GM12878 (cell line): ENCODE measurements around the gene MDFI. TPM values are rescaled to one million over a fixed set of nuclear protein-coding genes. Genes with fewer than 3 reads are reported as not detected.

Source experiments
- ATAC-seq: fragments of 200-7000 bp; cut with Tn5 transposase; 3 replicates; pipeline ENCODE4 v1.9.1; 2020; ENCODE audit warnings: mild to moderate bottlenecking, moderate library complexity
- BruUV-seq: library from RNA; stranded (reverse); fragments of 400-500 nt; replicated peaks from 2 replicates; lab custom pipeline; 2021; lab: Mats Ljungman, UMichigan
- CTCF ChIA-PET: fragments of 300-600 bp; sonication (Branson Sonifier 250); formaldehyde crosslinking; extraction: SDS; loops from one replicate; lab custom pipeline; 2021; ENCODE audit warnings: inconsistent platforms; lab: Yijun Ruan, JAX
- POLR2A ChIA-PET: fragments of 350-600 bp; formaldehyde crosslinking; extraction: SDS; loops from one replicate; lab custom pipeline; 2021; ENCODE audit warnings: inconsistent platforms; lab: Charles Lee
- RAD21 ChIA-PET: fragments of 300-600 bp; sonication (Branson Sonifier 250); formaldehyde crosslinking; loops from one replicate; lab custom pipeline; 2023; ENCODE audit warnings: antibody characterized with exemption; ENCODE audit not compliant: unreplicated experiment; lab: Charles Lee
- SMC1A ChIA-PET: fragments of 300-600 bp; sonication (Branson Sonifier 250); formaldehyde crosslinking; loops from one replicate; lab custom pipeline; 2023; ENCODE audit not compliant: unreplicated experiment, uncharacterized antibody; lab: Charles Lee
- DNase-seq: peaks from one replicate; pipeline ENCODE4 v3.0.0-alpha.2; 2011; ENCODE audit warnings: low read depth, low spot score
- FAIRE-seq: peaks from 3 replicates; lab custom pipeline; 2011; peaks lifted over from hg19 to GRCh38; lab: Jason Lieb, UNC
- H2AFZ ChIP-seq: 2 replicates; pipeline ENCODE4 v1.6.0; 2011; ENCODE audit warnings: low read depth, low read length, control low read depth; ENCODE audit not compliant: control insufficient read depth
- H3K27ac ChIP-seq: 2 replicates; pipeline ENCODE4 v1.5.1; 2011; ENCODE audit warnings: control low read depth; ENCODE audit not compliant: control insufficient read depth, insufficient read depth
- H3K27me3 ChIP-seq, 2 experiments: replicated peaks in 1 of 2; 2 replicates each; pipeline versions ENCODE4 v1.6.0 to v1.6.1; 2011; ENCODE audit warnings: low read length in 1 of 2; ENCODE audit not compliant: control insufficient read depth in 2 of 2, insufficient read depth in 2 of 2
- H3K36me3 ChIP-seq, 2 experiments: 2 replicates each; pipeline ENCODE4 v1.5.1; 2011; ENCODE audit warnings: low read length in 1 of 2; ENCODE audit not compliant: control insufficient read depth in 2 of 2, insufficient read depth in 2 of 2
- H3K4me1 ChIP-seq: 2 replicates; pipeline ENCODE4 v1.6.1; 2011; ENCODE audit warnings: mild to moderate bottlenecking, low read length, moderate library complexity, mixed read lengths; ENCODE audit not compliant: control insufficient read depth, insufficient read depth
- H3K4me2 ChIP-seq: 2 replicates; pipeline ENCODE4 v1.6.0; 2011; ENCODE audit warnings: control low read depth; ENCODE audit not compliant: control insufficient read depth, insufficient read depth
- H3K4me3 ChIP-seq: fragments of 200-600 bp; sonication (generic); 2 replicates; pipeline ENCODE4 v1.5.1; 2016
- H3K79me2 ChIP-seq: 2 replicates; pipeline ENCODE4 v1.6.0; 2011; ENCODE audit warnings: low read length; ENCODE audit not compliant: control insufficient read depth, insufficient read depth
- H3K9ac ChIP-seq: 2 replicates; pipeline ENCODE4 v1.8.0; 2011; ENCODE audit warnings: low read length, control low read depth, mixed read lengths; ENCODE audit not compliant: control insufficient read depth, insufficient read depth
- H3K9me3 ChIP-seq: replicated peaks from 3 replicates; pipeline ENCODE4 v1.5.1; 2011; ENCODE audit warnings: mild to moderate bottlenecking, low read length; ENCODE audit not compliant: control insufficient read depth, insufficient read depth
- H4K20me1 ChIP-seq: 2 replicates; pipeline ENCODE4 v1.6.0; 2011; ENCODE audit not compliant: control insufficient read depth, insufficient read depth
- BMI1 ChIP-seq: fragments of 450-650 bp; IDR thresholded peaks from 2 replicates; pipeline ENCODE4 v1.6.1; 2016; ENCODE audit warnings: mild to moderate bottlenecking, moderate library complexity, borderline replicate concordance
- FOXM1 ChIP-seq: IDR thresholded peaks from 2 replicates; pipeline ENCODE4 v1.6.1; 2012; ENCODE audit warnings: low read depth, mild to moderate bottlenecking, inconsistent platforms, low read length, moderate library complexity
- HCFC1 ChIP-seq: fragments of 150-350 bp; IDR thresholded peaks from 2 replicates; pipeline ENCODE4 v1.6.1; 2014; ENCODE audit warnings: low read length
- HDGF ChIP-seq: fragments of 450-650 bp; IDR thresholded peaks from 2 replicates; pipeline ENCODE4 v1.6.1; 2016; ENCODE audit warnings: antibody characterized with exemption
- MEF2B ChIP-seq: fragments of 450-650 bp; IDR thresholded peaks from 2 replicates; pipeline ENCODE4 v1.6.1; 2018; ENCODE audit warnings: mild to moderate bottlenecking, moderate library complexity; ENCODE audit not compliant: partially characterized antibody, poor library complexity, severe bottlenecking
- NBN ChIP-seq: fragments of 450-650 bp; IDR thresholded peaks from 2 replicates; pipeline ENCODE4 v1.6.1; 2016
- NFIC ChIP-seq: IDR thresholded peaks from 2 replicates; pipeline ENCODE4 v1.6.1; 2012; ENCODE audit warnings: low read depth, mild to moderate bottlenecking, inconsistent platforms, low read length, moderate library complexity
- PAX5 ChIP-seq: IDR thresholded peaks from 2 replicates; pipeline ENCODE4 v1.6.1; 2011; ENCODE audit warnings: low read depth, low read length, borderline replicate concordance
- PML ChIP-seq: IDR thresholded peaks from 2 replicates; pipeline ENCODE4 v1.6.1; 2012; ENCODE audit warnings: low read length, inconsistent platforms
- RCOR1 ChIP-seq: conservative IDR thresholded peaks from 2 replicates; pipeline ENCODE4 v1.6.1; 2012; ENCODE audit warnings: low read depth, low read length, improper control_type of control experiment
- SMAD1 ChIP-seq: fragments of 450-650 bp; IDR thresholded peaks from 2 replicates; pipeline ENCODE4 v1.6.1; 2018; ENCODE audit warnings: mild to moderate bottlenecking, low read depth; ENCODE audit not compliant: partially characterized antibody
- WGBS: methylation state at CpG from one replicate; pipeline ENCODE4 v1.1.6; 2016; ENCODE audit warnings: low lambda C conversion rate; ENCODE audit not compliant: insufficient replicate concordance, insufficient coverage; ENCODE audit errors: missing lambda C conversion rate; 5-methylcytosine and 5-hydroxymethylcytosine counted together
- in situ Hi-C: fragments of 300-500 bp; cut with MboI; formaldehyde crosslinking; loops from 9 replicates; pipeline ENCODE4 v1.14.3; 2018; ENCODE audit warnings: mixed read lengths
- intact Hi-C: fragments of 100-400 bp; cut with micrococcal nuclease; formaldehyde crosslinking; loops from one replicate; pipeline ENCODE4 v1.14.2; 2022; ENCODE audit not compliant: unreplicated experiment
- polyA plus RNA-seq, 11 experiments: library from polyadenylated mRNA; depleted of rRNA in 4 of 11; unstranded in 6 of 11; stranded (reverse) in 5 of 11; fragments of >200 nt; fragmentation: Nextera tagmentation in 4 of 11; fragmentation: Illumina TruSeq in 1 of 11; extraction: Ambion mirVana in 4 of 11; extraction: Trizol in 1 of 11; gene quantifications; 1 replicate in 1 of 11; 2 replicates in 10 of 11; pipeline versions ENCODE4 v1.2.1 to v1.2.3, GENCODE V29; 2011 to 2016; ENCODE audit warnings: inconsistent platforms in 2 of 11, missing spikeins in 2 of 11, low read depth in 1 of 11
- total RNA-seq, 4 experiments: library from RNA; depleted of rRNA in 3 of 4; stranded (reverse); fragments of >200 nt in 3 of 4; fragmentation: Illumina TruSeq in 1 of 4; extraction: Trizol in 1 of 4; gene quantifications; 2 replicates each; pipeline versions ENCODE4 v1.2.1 to v1.2.3, GENCODE V29; 2013 to 2021
- TF ChIP-seq, protein P1 (sequence below): IDR thresholded peaks from 2 replicates; pipeline ENCODE4 v1.6.1; 2011; ENCODE audit warnings: low read depth, low read length, improper control_type of control experiment, borderline replicate concordance
- TF ChIP-seq, protein P2 (sequence below): fragments of 450-650 bp; IDR thresholded peaks from 2 replicates; pipeline ENCODE4 v1.6.1; 2017; ENCODE audit warnings: low read depth, mild to moderate bottlenecking, moderate library complexity
- TF ChIP-seq, protein P3 (sequence below): fragments of 450-650 bp; IDR thresholded peaks from 2 replicates; pipeline ENCODE4 v1.6.1; 2017; ENCODE audit warnings: borderline replicate concordance

MDFI gene
- total and polyA plus RNA-seq, 10 of the 15 experiments (the other 5 are each of a cell fraction or from before 2014, with no cell fraction given), result not detected

GRCh38 chr6:41640426-41640825 is 2.2 kb downstream of the MDFI start:
- H3K79me2 ChIP-seq, result no peaks in the 10 kb centered on the region
- 38% methylated on average over 7 of the region's 7 CpGs for whole genome bisulfite sequencing

GRCh38 chr6:41641352-41641925 is 3.2 kb downstream of the MDFI start:
- RAD21 ChIA-PET, result no interaction called here

More at GRCh38 chr6:41640426-41640825, 2.2 kb downstream of the MDFI start:
- no peaks in the 10 kb centered on the region for H4K20me1 ChIP-seq
- no peak overlapping the region for H3K4me3 ChIP-seq
- intact Hi-C loops (no loop called here), in situ Hi-C loops (no loop called here)
- H3K27ac ChIP-seq, result no peak overlapping the region
- no peaks in the 10 kb centered on the region for H3K36me3 ChIP-seq
- SMC1A ChIA-PET, result no interaction called here
- peaks cover 9 to 11% of the 10 kb centered on the region in 2 experiments for H3K27me3 ChIP-seq
- POLR2A ChIA-PET, result no interaction called here
- CTCF ChIA-PET, result no interaction called here
- FAIRE-seq (no peak), DNase-seq (no peak), ATAC-seq (no peak)
- no peaks in the 10 kb centered on the region for H3K9me3 ChIP-seq
- H3K9ac ChIP-seq, result no peak overlapping the region
- TF ChIP-seq, protein P1, sequence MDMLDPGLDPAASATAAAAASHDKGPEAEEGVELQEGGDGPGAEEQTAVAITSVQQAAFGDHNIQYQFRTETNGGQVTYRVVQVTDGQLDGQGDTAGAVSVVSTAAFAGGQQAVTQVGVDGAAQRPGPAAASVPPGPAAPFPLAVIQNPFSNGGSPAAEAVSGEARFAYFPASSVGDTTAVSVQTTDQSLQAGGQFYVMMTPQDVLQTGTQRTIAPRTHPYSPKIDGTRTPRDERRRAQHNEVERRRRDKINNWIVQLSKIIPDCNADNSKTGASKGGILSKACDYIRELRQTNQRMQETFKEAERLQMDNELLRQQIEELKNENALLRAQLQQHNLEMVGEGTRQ, result no peak
- H2AFZ ChIP-seq, result no peak overlapping the region
- RAD21 ChIA-PET, result no interaction called here
- no peaks in the 10 kb centered on the region for H3K4me1 ChIP-seq
- BruUV-seq, result no TSS peak
- no peak overlapping the region for H3K4me2 ChIP-seq

More at GRCh38 chr6:41641352-41641925, 3.2 kb downstream of the MDFI start:
- H3K4me1 ChIP-seq, result no peaks in the 10 kb centered on the region
- H3K36me3 ChIP-seq, result no peaks in the 10 kb centered on the region
- no peak for FAIRE-seq
- ATAC-seq, result no peak
- H2AFZ ChIP-seq, result no peak overlapping the region
- H3K79me2 ChIP-seq, result no peaks in the 10 kb centered on the region
- H3K27me3 ChIP-seq, result peaks cover 8 to 11% of the 10 kb centered on the region in 2 experiments
- no peak overlapping the region for H3K4me3 ChIP-seq
- 44% methylated on average over 9 of the region's 9 CpGs for WGBS
- H3K4me2 ChIP-seq, result no peak overlapping the region
- ChIA-PET SMC1A (no interaction called here), CTCF (interaction anchor here (0.7 to 1.3 kb wide), 2 partner anchors 39 to 42 kb away, joined by 3 to 4 read pairs; no protein-coding TSS in a partner anchor), POLR2A (no interaction called here)
- H3K27ac ChIP-seq, result no peak overlapping the region
- H3K9me3 ChIP-seq, result no peaks in the 10 kb centered on the region
- no peak for TF ChIP-seq MEF2B
- no peak for TF ChIP-seq HDGF
- no peak for TF ChIP-seq NFIC
- no peak for TF ChIP-seq PML
- no peak for TF ChIP-seq FOXM1
- no peak for TF ChIP-seq SMAD1
- TF ChIP-seq HCFC1, result no peak
- TF ChIP-seq, protein P2, sequence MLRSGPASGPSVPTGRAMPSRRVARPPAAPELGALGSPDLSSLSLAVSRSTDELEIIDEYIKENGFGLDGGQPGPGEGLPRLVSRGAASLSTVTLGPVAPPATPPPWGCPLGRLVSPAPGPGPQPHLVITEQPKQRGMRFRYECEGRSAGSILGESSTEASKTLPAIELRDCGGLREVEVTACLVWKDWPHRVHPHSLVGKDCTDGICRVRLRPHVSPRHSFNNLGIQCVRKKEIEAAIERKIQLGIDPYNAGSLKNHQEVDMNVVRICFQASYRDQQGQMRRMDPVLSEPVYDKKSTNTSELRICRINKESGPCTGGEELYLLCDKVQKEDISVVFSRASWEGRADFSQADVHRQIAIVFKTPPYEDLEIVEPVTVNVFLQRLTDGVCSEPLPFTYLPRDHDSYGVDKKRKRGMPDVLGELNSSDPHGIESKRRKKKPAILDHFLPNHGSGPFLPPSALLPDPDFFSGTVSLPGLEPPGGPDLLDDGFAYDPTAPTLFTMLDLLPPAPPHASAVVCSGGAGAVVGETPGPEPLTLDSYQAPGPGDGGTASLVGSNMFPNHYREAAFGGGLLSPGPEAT, result no peak
- TF ChIP-seq BMI1, result no peak
- no peak for TF ChIP-seq RCOR1
- TF ChIP-seq PAX5, result no peak
- no peak for TF ChIP-seq NBN
- TF ChIP-seq, protein P3, sequence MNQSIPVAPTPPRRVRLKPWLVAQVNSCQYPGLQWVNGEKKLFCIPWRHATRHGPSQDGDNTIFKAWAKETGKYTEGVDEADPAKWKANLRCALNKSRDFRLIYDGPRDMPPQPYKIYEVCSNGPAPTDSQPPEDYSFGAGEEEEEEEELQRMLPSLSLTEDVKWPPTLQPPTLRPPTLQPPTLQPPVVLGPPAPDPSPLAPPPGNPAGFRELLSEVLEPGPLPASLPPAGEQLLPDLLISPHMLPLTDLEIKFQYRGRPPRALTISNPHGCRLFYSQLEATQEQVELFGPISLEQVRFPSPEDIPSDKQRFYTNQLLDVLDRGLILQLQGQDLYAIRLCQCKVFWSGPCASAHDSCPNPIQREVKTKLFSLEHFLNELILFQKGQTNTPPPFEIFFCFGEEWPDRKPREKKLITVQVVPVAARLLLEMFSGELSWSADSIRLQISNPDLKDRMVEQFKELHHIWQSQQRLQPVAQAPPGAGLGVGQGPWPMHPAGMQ, result no peak
- H3K9ac ChIP-seq, result no peak overlapping the region
- no peak for DNase-seq
- no peaks in the 10 kb centered on the region for H4K20me1 ChIP-seq
- in situ Hi-C loops, result no loop called here
- BruUV-seq, result no TSS peak
- intact Hi-C loops, result no loop called here
